Measurements from ENCODE around the gene SMAD2. TPM values are rescaled to one million over a fixed set of nuclear protein-coding genes. Genes with fewer than 3 reads are reported as not detected.

SMAD2 gene
- total RNA-seq, 1 experiment from 2014 or later, result 97.0 TPM

GRCh38 chr18:47873625-47874024 lies 56.8 kb downstream of the SMAD2 start:
- Histone ChIP-seq H3K4me2 (no peak overlapping the region), H3K4me3 (no peak overlapping the region), H3K36me3 (ENCODE audit: low read depth) (peaks cover 15% of the 10 kb centered on the region; the same call in 1 of the 2 replicates), H4K20me1 (ENCODE audit: insufficient read depth) (peaks cover 3% of the 10 kb centered on the region; the same call in 1 of the 2 replicates), H2AFZ (no peak overlapping the region), H3K9me3 (ENCODE audit: insufficient read depth, low read depth) (no peaks in the 10 kb centered on the region), H3K27me3 (ENCODE audit: insufficient read depth, low read depth) (no peaks in the 10 kb centered on the region), H3K27ac (no peak overlapping the region), H3K9me2 (ENCODE audit: insufficient read depth) (no peaks in the 10 kb centered on the region), H3K79me2 (ENCODE audit: low read depth) (peaks cover 43% of the 10 kb centered on the region), H3F3A (ENCODE audit: insufficient read depth, low read depth) (no peaks in the 10 kb centered on the region), H3K4me1 (replicated peaks; ENCODE audit: insufficient read depth) (peaks cover 15% of the 10 kb centered on the region; the same call in 1 of the 2 replicates)
- BruUV-seq (replicated peaks), result no TSS peak
- ChIA-PET CTCF (no interaction called here), POLR2A (ENCODE audit: unreplicated experiment) (no interaction called here)
- TF ChIP-seq CTCF (conservative IDR thresholded peaks at IDR 0.05) (no peak), EZH2 (IDR thresholded peaks at IDR 0.05; ENCODE audit: low read depth) (no peak)
- DNase-seq, result no peak
- intact Hi-C loops (cut with micrococcal nuclease; ENCODE audit: unreplicated experiment), result no loop called here

- no peak overlapping the region for H3K27ac ChIP-seq
- no peak for DNase-seq
- ChIA-PET CTCF (no interaction called here), POLR2A (ENCODE audit: unreplicated experiment) (no interaction called here)
- no peaks in the 10 kb centered on the region for H3K9me3 ChIP-seq (ENCODE audit: insufficient read depth, low read depth)
- TF ChIP-seq CTCF (conservative IDR thresholded peaks at IDR 0.05) (no peak), EZH2 (IDR thresholded peaks at IDR 0.05; ENCODE audit: low read depth) (no peak)
- peaks cover 3% of the 10 kb centered on the region; the same call in 1 of the 2 replicates for H4K20me1 ChIP-seq (ENCODE audit: insufficient read depth)
- H2AFZ ChIP-seq, result no peak overlapping the region
- H3K79me2 ChIP-seq (ENCODE audit: low read depth), result peaks cover 43% of the 10 kb centered on the region
- no peaks in the 10 kb centered on the region for H3F3A ChIP-seq (ENCODE audit: insufficient read depth, low read depth)
- no peak overlapping the region for H3K4me3 ChIP-seq
- H3K4me2 ChIP-seq, result no peak overlapping the region
- peaks cover 23% of the 10 kb centered on the region; the same call in 1 of the 2 replicates for H3K36me3 ChIP-seq (ENCODE audit: low read depth)
- H3K9me2 ChIP-seq (ENCODE audit: insufficient read depth), result no peaks in the 10 kb centered on the region
- H3K4me1 ChIP-seq (replicated peaks; ENCODE audit: insufficient read depth), result peaks cover 15% of the 10 kb centered on the region; the same call in 1 of the 2 replicates
- intact Hi-C loops (cut with micrococcal nuclease; ENCODE audit: unreplicated experiment), result no loop called here
- BruUV-seq (replicated peaks), result no TSS peak
- no peaks in the 10 kb centered on the region for H3K27me3 ChIP-seq (ENCODE audit: insufficient read depth, low read depth)
Measured at GRCh38 chr18:47872426-47872825, 58.0 kb downstream of the SMAD2 start.

GRCh38 chr18:47871288-47871687 lies 59.2 kb downstream of the SMAD2 start:
- Histone ChIP-seq H3K36me3 (ENCODE audit: low read depth) (peaks cover 22% of the 10 kb centered on the region; the same call in 1 of the 2 replicates), H3K9me3 (ENCODE audit: insufficient read depth, low read depth) (no peaks in the 10 kb centered on the region), H3K27me3 (ENCODE audit: insufficient read depth, low read depth) (no peaks in the 10 kb centered on the region), H3K4me1 (replicated peaks; ENCODE audit: insufficient read depth) (peaks cover 15% of the 10 kb centered on the region; the same call in 1 of the 2 replicates), H3K4me3 (no peak overlapping the region), H3K79me2 (ENCODE audit: low read depth) (peaks cover 38% of the 10 kb centered on the region), H3K9me2 (ENCODE audit: insufficient read depth) (no peaks in the 10 kb centered on the region), H4K20me1 (ENCODE audit: insufficient read depth) (peaks cover 3% of the 10 kb centered on the region; the same call in 1 of the 2 replicates), H3K27ac (no peak overlapping the region), H2AFZ (no peak overlapping the region), H3F3A (ENCODE audit: insufficient read depth, low read depth) (no peaks in the 10 kb centered on the region), H3K4me2 (no peak overlapping the region)
- ChIA-PET CTCF (no interaction called here), POLR2A (ENCODE audit: unreplicated experiment) (no interaction called here)
- no TSS peak for BruUV-seq (replicated peaks)
- DNase-seq, result no peak
- intact Hi-C loops (cut with micrococcal nuclease; ENCODE audit: unreplicated experiment), result no loop called here
- TF ChIP-seq CTCF (conservative IDR thresholded peaks at IDR 0.05) (no peak), EZH2 (IDR thresholded peaks at IDR 0.05; ENCODE audit: low read depth) (no peak)
